ENCODE results near the gene NUDT12. TPM values are rescaled to one million over a fixed set of nuclear protein-coding genes. Genes with fewer than 3 reads are reported as not detected.

Gene NUDT12
- total RNA-seq (2021) (12.9 and 13.3 TPM in 2 replicates), Bru-seq, nascent RNA (percentile 67 among the genes with signal in this experiment), BruChase-seq, experiment 1, labeled RNA remaining after a 2-hour chase (percentile 76 among the genes with signal in this experiment), BruChase-seq, experiment 2, labeled RNA remaining after a 6-hour chase (percentile 73 among the genes with signal in this experiment)
- long read RNA-seq, transcript NUDT12-201 (7 exons, 3,492 nt), result major isoform, 9 of 23 reads
- long read RNA-seq, transcript NUDT12-202 (7 exons, 1,781 nt), result minor isoform, 5 of 23 reads
- long read RNA-seq, partial matches to known transcripts, result 1 of 23 reads
- long read RNA-seq, other reads (novel, unspliced or antisense), result 8 of 23 reads

DNA sequence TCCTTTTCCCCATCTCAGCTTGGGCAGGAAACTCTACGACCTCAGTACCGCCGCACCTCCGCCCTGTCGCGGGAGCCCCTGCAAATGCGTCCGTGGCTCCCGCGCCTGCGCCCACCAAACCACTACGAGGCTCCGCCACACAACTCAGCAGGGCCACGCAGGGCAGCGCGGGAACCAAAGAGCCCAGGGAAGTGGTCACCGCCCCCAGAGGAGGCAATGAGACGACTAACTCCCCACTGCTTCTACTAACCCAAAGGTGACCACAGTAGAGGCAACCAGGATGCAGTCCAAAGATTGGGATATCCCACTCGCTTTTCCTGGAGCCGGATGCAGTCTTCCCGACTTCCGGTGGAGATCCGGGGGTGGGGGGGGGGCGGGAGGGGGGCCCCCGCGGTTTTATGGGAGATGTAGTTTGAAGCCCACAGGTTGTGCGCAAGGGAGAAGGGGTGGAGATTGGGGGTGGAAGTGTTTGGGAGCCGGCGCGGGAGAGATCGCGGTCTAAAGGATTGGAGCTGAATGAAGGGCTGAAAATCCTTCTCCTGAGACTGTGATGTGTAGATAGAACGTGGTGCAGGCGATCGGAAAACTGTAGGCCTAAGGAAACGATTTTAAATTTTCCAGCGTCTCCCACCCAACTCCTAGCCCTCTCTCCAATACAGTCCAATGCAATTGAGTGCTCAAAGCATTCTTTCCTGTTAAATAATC is at the start of gene NUDT12:
Gene NUDT12 (minus strand): TSS at position 337 of the 705 bp plus-strand sequence. CDS start 2,541 bp downstream, outside the sequence.
- H2AFZ ChIP-seq, result peak within 1 kb of the TSS; percentile 99
- TF ChIP-seq EZH2 (IDR thresholded peaks at IDR 0.05; ENCODE audit: low read depth), result no peak
- TF ChIP-seq, protein P1, sequence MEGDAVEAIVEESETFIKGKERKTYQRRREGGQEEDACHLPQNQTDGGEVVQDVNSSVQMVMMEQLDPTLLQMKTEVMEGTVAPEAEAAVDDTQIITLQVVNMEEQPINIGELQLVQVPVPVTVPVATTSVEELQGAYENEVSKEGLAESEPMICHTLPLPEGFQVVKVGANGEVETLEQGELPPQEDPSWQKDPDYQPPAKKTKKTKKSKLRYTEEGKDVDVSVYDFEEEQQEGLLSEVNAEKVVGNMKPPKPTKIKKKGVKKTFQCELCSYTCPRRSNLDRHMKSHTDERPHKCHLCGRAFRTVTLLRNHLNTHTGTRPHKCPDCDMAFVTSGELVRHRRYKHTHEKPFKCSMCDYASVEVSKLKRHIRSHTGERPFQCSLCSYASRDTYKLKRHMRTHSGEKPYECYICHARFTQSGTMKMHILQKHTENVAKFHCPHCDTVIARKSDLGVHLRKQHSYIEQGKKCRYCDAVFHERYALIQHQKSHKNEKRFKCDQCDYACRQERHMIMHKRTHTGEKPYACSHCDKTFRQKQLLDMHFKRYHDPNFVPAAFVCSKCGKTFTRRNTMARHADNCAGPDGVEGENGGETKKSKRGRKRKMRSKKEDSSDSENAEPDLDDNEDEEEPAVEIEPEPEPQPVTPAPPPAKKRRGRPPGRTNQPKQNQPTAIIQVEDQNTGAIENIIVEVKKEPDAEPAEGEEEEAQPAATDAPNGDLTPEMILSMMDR (conservative IDR thresholded peaks at IDR 0.05), result no peak
- H3K27me3 ChIP-seq (ENCODE audit: insufficient read depth, low read depth), result no peaks in the 10 kb centered on the region
- ChIA-PET CTCF (no interaction called here), POLR2A (ENCODE audit: unreplicated experiment) (interaction anchor here (0.7 kb wide), 2 partner anchors 885 to 1038 kb away, joined by 8 to 9 read pairs; no protein-coding TSS in a partner anchor)
- H3K4me2 ChIP-seq, result peak within 1 kb of the TSS; percentile 88
- H3K79me2 ChIP-seq (ENCODE audit: low read depth), result peaks cover 8% of the 10 kb centered on the region; the same call in 1 of the 2 replicates
- BruUV-seq (replicated peaks), result no TSS peak
- peaks cover 4% of the 10 kb centered on the region for H3K4me1 ChIP-seq (replicated peaks; ENCODE audit: insufficient read depth)
- H3K9me2 ChIP-seq (ENCODE audit: insufficient read depth), result no peaks in the 10 kb centered on the region
- no peaks in the 10 kb centered on the region for H3K9me3 ChIP-seq (ENCODE audit: insufficient read depth, low read depth)
- H3K4me3 ChIP-seq, result peak within 1 kb of the TSS; percentile 88
- H4K20me1 ChIP-seq (ENCODE audit: insufficient read depth), result no peaks in the 10 kb centered on the region
- peak; percentile 66 to 69 for DNase-seq
- intact Hi-C loops (cut with micrococcal nuclease; ENCODE audit: unreplicated experiment), result no loop called here
- peak within 1 kb of the TSS; percentile 81 for H3K27ac ChIP-seq
- H3F3A ChIP-seq (ENCODE audit: insufficient read depth, low read depth), result peaks cover 5% of the 10 kb centered on the region; the same call in 1 of the 2 replicates
- no peaks in the 10 kb centered on the region for H3K36me3 ChIP-seq (ENCODE audit: low read depth)

DNA sequence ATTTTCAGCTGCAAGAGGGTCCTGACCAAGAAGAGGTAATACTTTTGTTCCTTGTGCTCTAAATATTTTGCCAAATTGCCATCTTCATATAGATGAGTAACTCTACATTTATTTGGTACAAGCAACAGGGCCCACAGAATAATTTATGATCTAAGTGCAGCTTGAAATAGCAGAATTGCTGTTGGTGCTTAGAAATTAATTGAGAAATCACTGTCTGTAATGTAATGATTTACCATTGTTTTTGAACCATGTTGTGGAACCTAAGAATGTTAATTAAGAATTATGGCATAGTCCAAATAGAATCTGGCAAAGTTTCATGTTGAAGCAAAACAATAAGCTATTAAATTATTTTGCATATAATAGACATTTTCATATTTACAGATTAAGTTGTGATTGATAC is 44.8 kb upstream of the NUDT12 start:
- POLR2A ChIA-PET (ENCODE audit: unreplicated experiment), result no interaction called here

DNA sequence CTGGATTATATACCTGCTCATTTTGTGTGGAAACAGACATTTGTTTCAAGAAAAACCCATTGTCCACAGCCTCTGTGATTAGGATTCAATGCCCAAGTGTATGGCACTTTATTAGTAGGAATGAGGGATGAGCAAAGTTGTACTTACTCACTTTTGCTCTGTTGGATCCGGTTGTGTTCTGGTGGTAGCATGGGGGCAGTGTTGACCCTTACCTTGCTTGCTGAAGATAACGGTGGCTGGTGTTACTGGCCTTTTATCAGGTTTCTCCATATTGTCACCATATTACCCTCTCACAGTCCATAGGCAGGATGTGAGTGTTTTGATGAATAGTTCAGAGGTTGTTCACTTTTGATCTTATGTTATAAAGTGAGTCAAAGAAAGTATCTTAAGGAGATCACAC is 42.7 kb upstream of the NUDT12 start:
- no peaks in the 10 kb centered on the region for H3K9me3 ChIP-seq (ENCODE audit: insufficient read depth, low read depth)
- no peaks in the 10 kb centered on the region for H3K79me2 ChIP-seq (ENCODE audit: low read depth)
- DNase-seq, result no peak
- no peaks in the 10 kb centered on the region for H3K27me3 ChIP-seq (ENCODE audit: insufficient read depth, low read depth)
- intact Hi-C loops (cut with micrococcal nuclease; ENCODE audit: unreplicated experiment), result no loop called here
- H3K4me1 ChIP-seq (replicated peaks; ENCODE audit: insufficient read depth), result no peaks in the 10 kb centered on the region
- H3K36me3 ChIP-seq (ENCODE audit: low read depth), result no peaks in the 10 kb centered on the region
- CTCF ChIA-PET, result no interaction called here
- no peaks in the 10 kb centered on the region; the same call in 1 of the 2 replicates for H3K9me2 ChIP-seq (ENCODE audit: insufficient read depth)
- H3K27ac ChIP-seq, result no peak overlapping the region
- no peak overlapping the region for H3K4me3 ChIP-seq
- no peak for TF ChIP-seq EZH2 (IDR thresholded peaks at IDR 0.05; ENCODE audit: low read depth)
- TF ChIP-seq, protein P1 (conservative IDR thresholded peaks at IDR 0.05), result no peak
- H2AFZ ChIP-seq, result no peak overlapping the region
- H4K20me1 ChIP-seq (ENCODE audit: insufficient read depth), result no peaks in the 10 kb centered on the region
- BruUV-seq (replicated peaks), result no TSS peak
- POLR2A ChIA-PET (ENCODE audit: unreplicated experiment), result no interaction called here
- no peaks in the 10 kb centered on the region for H3F3A ChIP-seq (ENCODE audit: insufficient read depth, low read depth)
- no peak overlapping the region for H3K4me2 ChIP-seq

More for the DNA sequence above, 44.8 kb upstream of the NUDT12 start:
- no peak overlapping the region for H2AFZ ChIP-seq
- H3K9me2 ChIP-seq (ENCODE audit: insufficient read depth), result no peaks in the 10 kb centered on the region; the same call in 1 of the 2 replicates
- H3K27me3 ChIP-seq (ENCODE audit: insufficient read depth, low read depth), result no peaks in the 10 kb centered on the region
- no peak for DNase-seq
- no peak overlapping the region for H3K27ac ChIP-seq
- H3K4me2 ChIP-seq, result no peak overlapping the region
- no peaks in the 10 kb centered on the region for H3F3A ChIP-seq (ENCODE audit: insufficient read depth, low read depth)
- H3K4me3 ChIP-seq, result no peak overlapping the region
- H4K20me1 ChIP-seq (ENCODE audit: insufficient read depth), result no peaks in the 10 kb centered on the region
- TF ChIP-seq, protein P1 (conservative IDR thresholded peaks at IDR 0.05), result no peak
- no peak for TF ChIP-seq EZH2 (IDR thresholded peaks at IDR 0.05; ENCODE audit: low read depth)
- no peaks in the 10 kb centered on the region for H3K4me1 ChIP-seq (replicated peaks; ENCODE audit: insufficient read depth)
- BruUV-seq (replicated peaks), result no TSS peak
- H3K9me3 ChIP-seq (ENCODE audit: insufficient read depth, low read depth), result no peaks in the 10 kb centered on the region
- intact Hi-C loops (cut with micrococcal nuclease; ENCODE audit: unreplicated experiment), result no loop called here
- H3K79me2 ChIP-seq (ENCODE audit: low read depth), result no peaks in the 10 kb centered on the region
- no peaks in the 10 kb centered on the region for H3K36me3 ChIP-seq (ENCODE audit: low read depth)
- CTCF ChIA-PET, result no interaction called here
